ENCODE data around the gene PGAP1.

DNA sequence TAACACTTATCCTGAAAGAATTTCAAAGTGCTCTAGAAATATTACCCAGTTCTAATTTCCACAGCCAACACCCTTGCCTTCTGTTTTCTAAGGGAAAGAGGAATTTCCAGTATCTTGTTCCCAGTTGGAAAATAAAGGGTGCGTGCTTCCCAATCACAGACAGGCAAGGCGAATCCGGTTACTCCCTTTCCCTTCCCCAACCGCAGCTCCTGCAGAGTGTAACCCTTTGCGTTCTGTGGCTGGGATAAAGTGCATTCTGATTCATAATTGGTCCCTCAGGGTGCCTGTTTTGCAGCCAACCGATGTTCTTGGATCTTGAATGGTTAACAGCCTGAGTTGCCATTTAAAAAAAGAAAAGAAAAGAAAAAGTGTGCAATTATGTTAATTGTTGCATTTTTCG lies 40.6 kb upstream of the PGAP1 start:
- TF ChIP-seq, protein P1, sequence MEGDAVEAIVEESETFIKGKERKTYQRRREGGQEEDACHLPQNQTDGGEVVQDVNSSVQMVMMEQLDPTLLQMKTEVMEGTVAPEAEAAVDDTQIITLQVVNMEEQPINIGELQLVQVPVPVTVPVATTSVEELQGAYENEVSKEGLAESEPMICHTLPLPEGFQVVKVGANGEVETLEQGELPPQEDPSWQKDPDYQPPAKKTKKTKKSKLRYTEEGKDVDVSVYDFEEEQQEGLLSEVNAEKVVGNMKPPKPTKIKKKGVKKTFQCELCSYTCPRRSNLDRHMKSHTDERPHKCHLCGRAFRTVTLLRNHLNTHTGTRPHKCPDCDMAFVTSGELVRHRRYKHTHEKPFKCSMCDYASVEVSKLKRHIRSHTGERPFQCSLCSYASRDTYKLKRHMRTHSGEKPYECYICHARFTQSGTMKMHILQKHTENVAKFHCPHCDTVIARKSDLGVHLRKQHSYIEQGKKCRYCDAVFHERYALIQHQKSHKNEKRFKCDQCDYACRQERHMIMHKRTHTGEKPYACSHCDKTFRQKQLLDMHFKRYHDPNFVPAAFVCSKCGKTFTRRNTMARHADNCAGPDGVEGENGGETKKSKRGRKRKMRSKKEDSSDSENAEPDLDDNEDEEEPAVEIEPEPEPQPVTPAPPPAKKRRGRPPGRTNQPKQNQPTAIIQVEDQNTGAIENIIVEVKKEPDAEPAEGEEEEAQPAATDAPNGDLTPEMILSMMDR (conservative IDR thresholded peaks at IDR 0.05), result no peak
- TF ChIP-seq EZH2 (IDR thresholded peaks at IDR 0.05; ENCODE audit: low read depth), result no peak
